GM13976 (cell line): Measurements from ENCODE around the gene GNE.

Experiments used
- DNase-seq: peaks from one replicate; pipeline ENCODE4 v3.0.0; 2012; ENCODE audit warnings: low spot score
- CTCF ChIP-seq: IDR thresholded peaks from 2 replicates; pipeline ENCODE4 v1.5.1; 2012; ENCODE audit warnings: borderline replicate concordance, mild to moderate bottlenecking; ENCODE audit not compliant: insufficient read depth; ENCODE audit errors: extremely low read depth, missing control alignments, control extremely low read depth
- in situ Hi-C: fragments of 300-500 bp; cut with MboI; formaldehyde crosslinking; loops from one replicate; pipeline ENCODE4 v1.12.0; 2022; ENCODE audit warnings: low sequenced_read_pairs, mixed read lengths, inconsistent platforms; ENCODE audit not compliant: unreplicated experiment

The GNE gene

GRCh38 chr9:36213989-36214388 lies 44.3 kb downstream of the GNE start:
- in situ Hi-C loops, result no loop called here
- TF ChIP-seq CTCF, result no peak
- DNase-seq, result no peak

GRCh38 chr9:36213387-36213786 lies 44.9 kb downstream of the GNE start:
- TF ChIP-seq CTCF, result no peak
- in situ Hi-C loops, result no loop called here
- DNase-seq, result no peak

- in situ Hi-C loops, result no loop called here
Measured at GRCh38 chr9:36211510-36211909, 46.7 kb downstream of the GNE start.

GRCh38 chr9:36210722-36211121 lies 47.5 kb downstream of the GNE start:
- in situ Hi-C loops, result no loop called here
- DNase-seq, result no peak

More at GRCh38 chr9:36211510-36211909, 46.7 kb downstream of the GNE start:
- TF ChIP-seq CTCF, result no peak
- no peak for DNase-seq

GRCh38 chr9:36208521-36209253 lies 49.6 kb downstream of the GNE start:
- no peak for TF ChIP-seq CTCF
- no peak for DNase-seq
- in situ Hi-C loops, result no loop called here

More at GRCh38 chr9:36210722-36211121, 47.5 kb downstream of the GNE start:
- TF ChIP-seq CTCF, result no peak

- no peak for TF ChIP-seq CTCF
- no peak for DNase-seq
- in situ Hi-C loops, result no loop called here
Measured at GRCh38 chr9:36207546-36208012, 50.7 kb downstream of the GNE start.
